ENCODE results near the gene PDSS2.

PDSS2 gene

GRCh38 chr6:107361753-107362604 is 97.4 kb downstream of the PDSS2 start:
- no peak for DNase-seq (ENCODE audit: low read depth in 2 of 2)

- no peak for DNase-seq (ENCODE audit: low read depth in 2 of 2)
Measured at GRCh38 chr6:107360476-107360875, 98.9 kb downstream of the PDSS2 start.

- DNase-seq (ENCODE audit: low read depth in 2 of 2) = no peak
Measured at GRCh38 chr6:107357842-107358241, 101.5 kb downstream of the PDSS2 start.

- no peak for DNase-seq (ENCODE audit: low read depth in 2 of 2)
Measured at GRCh38 chr6:107357031-107357430, 102.3 kb downstream of the PDSS2 start.

GRCh38 chr6:107355659-107356058 is 103.7 kb downstream of the PDSS2 start:
- DNase-seq (ENCODE audit: low read depth in 2 of 2) = no peak

GRCh38 chr6:107354451-107354850 is 104.9 kb downstream of the PDSS2 start:
- no peak for DNase-seq (ENCODE audit: low read depth in 2 of 2)

- DNase-seq (ENCODE audit: low read depth in 2 of 2) = no peak
Measured at GRCh38 chr6:107353773-107354382, 105.5 kb downstream of the PDSS2 start.

- no peak for DNase-seq (ENCODE audit: low read depth in 2 of 2)
Measured at GRCh38 chr6:107348224-107348623, 111.1 kb downstream of the PDSS2 start.

GRCh38 chr6:107345393-107345792 is 114.0 kb downstream of the PDSS2 start:
- no peak for DNase-seq (ENCODE audit: low read depth in 2 of 2)

GRCh38 chr6:107344981-107345380 is 114.4 kb downstream of the PDSS2 start:
- DNase-seq (ENCODE audit: low read depth in 2 of 2) = no peak

GRCh38 chr6:107344383-107344782 is 115.0 kb downstream of the PDSS2 start:
- DNase-seq (ENCODE audit: low read depth in 2 of 2) = no peak

GRCh38 chr6:107342144-107342543 is 117.2 kb downstream of the PDSS2 start:
- DNase-seq (ENCODE audit: low read depth in 2 of 2) = no peak

GRCh38 chr6:107340881-107341280 is 118.5 kb downstream of the PDSS2 start:
- DNase-seq (ENCODE audit: low read depth in 2 of 2) = no peak

GRCh38 chr6:107337191-107337741 is 122.1 kb downstream of the PDSS2 start:
- no peak for DNase-seq (ENCODE audit: low read depth in 2 of 2)

GRCh38 chr6:107334026-107334425 is 125.3 kb downstream of the PDSS2 start:
- no peak for DNase-seq (ENCODE audit: low read depth in 2 of 2)

GRCh38 chr6:107333491-107333890 is 125.9 kb downstream of the PDSS2 start:
- no peak for DNase-seq (ENCODE audit: low read depth in 2 of 2)

- no peak for DNase-seq (ENCODE audit: low read depth in 2 of 2)
Measured at GRCh38 chr6:107331409-107332386, 127.7 kb downstream of the PDSS2 start.

GRCh38 chr6:107330168-107330567 is 129.2 kb downstream of the PDSS2 start:
- DNase-seq (ENCODE audit: low read depth in 2 of 2) = no peak

- no peak for DNase-seq (ENCODE audit: low read depth in 2 of 2)
Measured at GRCh38 chr6:107329063-107329860, 130.1 kb downstream of the PDSS2 start.

GRCh38 chr6:107328081-107328480 is 131.3 kb downstream of the PDSS2 start:
- no peak for DNase-seq (ENCODE audit: low read depth in 2 of 2)

Data from fibroblast of skin of left biceps (primary cell).